Right atrium auricular region (tissue), 2 donors: ENCODE measurements around the gene UBXN7. TPM values are rescaled to one million over a fixed set of nuclear protein-coding genes. Genes with fewer than 3 reads are reported as not detected.

Experiments
- DNase-seq: peaks from one replicate; pipeline ENCODE4 v3.0.0-alpha.2; 2019; ENCODE audit warnings: low spot score
- H3K27ac ChIP-seq, 2 donors: fragments of 200-600 bp; sonication (generic); 1 replicate in 1 of 2; 2 replicates in 1 of 2; pipeline ENCODE4 v1.5.1; 2016 to 2019
- H3K27me3 ChIP-seq, 2 donors: fragments of 200-600 bp; sonication (generic); one replicate each; pipeline versions ENCODE4 v1.5.1 to v1.6.0; 2017 to 2019
- H3K36me3 ChIP-seq: fragments of 200-600 bp; sonication (generic); one replicate; pipeline ENCODE4 v1.5.1; 2016
- H3K4me1 ChIP-seq, 2 donors: fragments of 200-600 bp; sonication (generic); one replicate each; pipeline versions ENCODE4 v1.5.1 to v1.6.0; 2017 to 2019
- H3K4me3 ChIP-seq, 2 donors: fragments of 200-600 bp; sonication (generic); 1 replicate in 1 of 2; 2 replicates in 1 of 2; pipeline ENCODE4 v1.5.1; 2017 to 2019; ENCODE audit warnings: mild to moderate bottlenecking in 1 of 2, moderate library complexity in 1 of 2
- H3K9me3 ChIP-seq, 2 donors: fragments of 200-600 bp; sonication (generic); one replicate each; pipeline ENCODE4 v1.5.1; 2019
- total RNA-seq, 2 donors: library from RNA; depleted of rRNA; stranded (reverse); fragments of >200 nt; gene quantifications; one replicate each; pipeline ENCODE4 v1.1.0, GENCODE V29; 2016
- TF ChIP-seq, protein P1 (sequence below), 2 donors: fragments of 200-600 bp; sonication (generic); IDR thresholded peaks; one replicate each; pipeline ENCODE4 v1.5.1; 2019; ENCODE audit warnings: antibody characterized with exemption in 2 of 2

The UBXN7 gene
- total RNA-seq, 2 donors from 2014 or later: 10.5 to 13.3 TPM

DNA sequence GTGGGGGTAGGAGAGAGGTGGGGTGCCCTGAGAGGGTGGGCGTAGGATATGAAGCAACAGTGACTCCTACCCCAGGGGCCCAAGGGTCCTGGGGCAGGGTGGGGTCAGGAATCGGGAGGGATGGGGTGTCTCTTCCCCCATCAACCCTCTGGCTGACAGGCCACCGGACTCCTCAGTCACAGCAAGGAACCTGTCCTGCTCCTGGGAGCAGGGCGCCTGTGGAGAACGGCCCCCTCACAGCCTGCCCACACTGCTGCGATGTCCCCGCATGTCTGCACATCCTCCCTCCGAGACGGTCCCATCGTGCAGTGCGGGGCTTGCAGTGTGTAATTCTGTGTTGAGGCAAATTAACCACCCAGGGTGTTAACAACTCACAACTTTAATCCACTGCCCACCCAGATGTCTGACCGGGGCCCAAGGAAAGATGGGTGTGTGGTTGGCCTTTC is 96.7 kb downstream of the UBXN7 start:
- Histone ChIP-seq H3K4me1 (no peaks in the 10 kb centered on the region), H3K9me3 (no peaks in the 10 kb centered on the region), H3K36me3 (no peaks in the 10 kb centered on the region), H3K4me3 (no peak overlapping the region), H3K27me3 (no peaks in the 10 kb centered on the region), H3K27ac (no peak overlapping the region)
- no peak for DNase-seq
- TF ChIP-seq, protein P1, sequence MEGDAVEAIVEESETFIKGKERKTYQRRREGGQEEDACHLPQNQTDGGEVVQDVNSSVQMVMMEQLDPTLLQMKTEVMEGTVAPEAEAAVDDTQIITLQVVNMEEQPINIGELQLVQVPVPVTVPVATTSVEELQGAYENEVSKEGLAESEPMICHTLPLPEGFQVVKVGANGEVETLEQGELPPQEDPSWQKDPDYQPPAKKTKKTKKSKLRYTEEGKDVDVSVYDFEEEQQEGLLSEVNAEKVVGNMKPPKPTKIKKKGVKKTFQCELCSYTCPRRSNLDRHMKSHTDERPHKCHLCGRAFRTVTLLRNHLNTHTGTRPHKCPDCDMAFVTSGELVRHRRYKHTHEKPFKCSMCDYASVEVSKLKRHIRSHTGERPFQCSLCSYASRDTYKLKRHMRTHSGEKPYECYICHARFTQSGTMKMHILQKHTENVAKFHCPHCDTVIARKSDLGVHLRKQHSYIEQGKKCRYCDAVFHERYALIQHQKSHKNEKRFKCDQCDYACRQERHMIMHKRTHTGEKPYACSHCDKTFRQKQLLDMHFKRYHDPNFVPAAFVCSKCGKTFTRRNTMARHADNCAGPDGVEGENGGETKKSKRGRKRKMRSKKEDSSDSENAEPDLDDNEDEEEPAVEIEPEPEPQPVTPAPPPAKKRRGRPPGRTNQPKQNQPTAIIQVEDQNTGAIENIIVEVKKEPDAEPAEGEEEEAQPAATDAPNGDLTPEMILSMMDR (IDR thresholded peaks at IDR 0.05): no peak

DNA sequence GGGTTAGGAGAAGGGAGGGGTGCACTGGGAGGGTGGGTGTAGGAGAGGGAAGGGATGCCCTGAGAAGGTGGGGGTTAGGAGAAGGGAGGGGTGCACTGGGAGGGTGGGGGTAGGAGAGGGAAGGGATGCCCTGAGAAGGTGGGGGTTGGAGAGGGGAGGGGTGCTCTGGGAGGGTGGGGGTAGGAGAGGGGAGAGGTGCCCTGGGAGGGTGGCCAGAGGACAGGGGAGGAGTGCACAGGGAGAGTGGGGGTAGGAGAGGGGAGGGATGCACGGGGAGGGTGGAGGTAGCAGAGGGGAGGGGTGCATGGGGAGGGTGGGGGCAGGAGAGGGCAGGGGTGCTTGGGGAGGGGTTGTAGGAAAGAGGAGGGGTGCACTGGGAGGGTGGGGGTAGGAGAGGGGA is 97.2 kb downstream of the UBXN7 start:
- no peaks in the 10 kb centered on the region for H3K4me1 ChIP-seq
- H3K9me3 ChIP-seq: no peaks in the 10 kb centered on the region
- TF ChIP-seq, protein P1 (IDR thresholded peaks at IDR 0.05): no peak
- no peaks in the 10 kb centered on the region for H3K27me3 ChIP-seq
- H3K36me3 ChIP-seq: no peaks in the 10 kb centered on the region
- no peak overlapping the region for H3K27ac ChIP-seq
- no peak overlapping the region for H3K4me3 ChIP-seq
- DNase-seq: no peak

DNA sequence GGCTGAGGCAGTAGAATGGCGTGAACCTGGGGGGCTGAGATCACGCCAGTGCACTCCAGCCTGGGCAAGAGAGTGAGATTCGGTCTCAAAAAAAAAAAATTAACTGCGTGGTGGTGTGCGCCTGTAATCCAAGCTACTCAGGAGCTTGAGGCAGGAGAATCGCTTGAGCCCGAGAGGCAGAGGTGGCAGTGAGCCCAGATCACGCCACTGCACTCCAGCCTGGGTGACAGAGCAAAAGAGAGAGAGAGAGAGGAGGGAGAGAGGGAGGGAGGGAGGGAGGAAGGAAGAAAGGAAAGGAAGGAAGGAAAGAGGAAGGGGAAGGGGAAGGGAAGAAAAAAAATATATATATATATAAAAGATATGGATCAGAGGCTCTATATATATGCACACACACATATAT is 100.1 kb downstream of the UBXN7 start:
- DNase-seq: no peak
- Histone ChIP-seq H3K4me3 (no peak overlapping the region), H3K27me3 (no peaks in the 10 kb centered on the region), H3K4me1 (no peaks in the 10 kb centered on the region), H3K36me3 (no peaks in the 10 kb centered on the region), H3K9me3 (no peaks in the 10 kb centered on the region), H3K27ac (no peak overlapping the region)
- TF ChIP-seq, protein P1 (IDR thresholded peaks at IDR 0.05): no peak

DNA sequence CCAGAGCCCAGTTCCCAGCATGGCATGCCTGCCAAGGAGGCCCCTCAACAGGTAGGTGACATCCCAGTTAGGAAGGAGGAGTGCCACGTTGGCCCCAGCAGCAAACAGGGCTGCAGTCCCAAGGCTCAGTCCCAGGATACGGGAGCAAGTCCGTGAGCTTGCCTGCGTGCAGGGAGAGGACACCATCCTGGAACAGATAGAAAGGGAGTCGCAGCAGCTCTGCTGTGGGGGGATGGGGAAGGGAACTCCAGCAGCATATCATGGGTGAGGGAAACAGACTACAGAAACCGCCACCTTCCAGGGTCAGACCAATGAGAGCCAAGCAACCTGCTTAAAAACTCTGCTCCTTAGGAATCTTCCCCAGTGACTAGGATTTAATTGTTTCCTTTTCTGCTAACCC is 104.8 kb downstream of the UBXN7 start:
- H3K27ac ChIP-seq: no peak overlapping the region
- H3K4me1 ChIP-seq: no peaks in the 10 kb centered on the region
- H3K4me3 ChIP-seq: no peak overlapping the region
- TF ChIP-seq, protein P1 (IDR thresholded peaks at IDR 0.05): no peak
- H3K36me3 ChIP-seq: no peaks in the 10 kb centered on the region
- H3K9me3 ChIP-seq: no peaks in the 10 kb centered on the region
- no peak for DNase-seq
- H3K27me3 ChIP-seq: no peaks in the 10 kb centered on the region

DNA sequence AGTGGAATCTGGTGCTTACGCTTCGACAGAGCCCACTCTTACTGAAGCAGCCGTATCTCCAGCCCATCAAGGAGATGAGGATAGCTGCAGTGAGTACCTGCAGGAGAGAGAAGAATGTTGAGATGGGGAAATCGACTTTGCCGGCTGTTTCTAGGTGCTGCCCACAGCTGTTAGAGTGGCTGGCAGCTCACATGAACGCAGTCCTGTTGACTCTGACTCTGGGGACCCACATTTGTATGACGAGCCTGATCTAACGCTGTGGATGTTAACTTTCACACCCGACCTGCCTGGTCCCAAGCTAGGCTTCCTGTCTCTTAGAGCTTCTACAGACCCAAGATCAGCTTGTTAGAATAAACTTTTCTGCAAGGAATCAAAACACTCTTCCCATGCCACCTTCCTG is 105.3 kb downstream of the UBXN7 start:
- Histone ChIP-seq H3K27ac (no peak overlapping the region), H3K27me3 (no peaks in the 10 kb centered on the region), H3K4me1 (no peaks in the 10 kb centered on the region), H3K36me3 (no peaks in the 10 kb centered on the region), H3K4me3 (no peak overlapping the region), H3K9me3 (no peaks in the 10 kb centered on the region)
- TF ChIP-seq, protein P1 (IDR thresholded peaks at IDR 0.05): no peak
- no peak for DNase-seq

DNA sequence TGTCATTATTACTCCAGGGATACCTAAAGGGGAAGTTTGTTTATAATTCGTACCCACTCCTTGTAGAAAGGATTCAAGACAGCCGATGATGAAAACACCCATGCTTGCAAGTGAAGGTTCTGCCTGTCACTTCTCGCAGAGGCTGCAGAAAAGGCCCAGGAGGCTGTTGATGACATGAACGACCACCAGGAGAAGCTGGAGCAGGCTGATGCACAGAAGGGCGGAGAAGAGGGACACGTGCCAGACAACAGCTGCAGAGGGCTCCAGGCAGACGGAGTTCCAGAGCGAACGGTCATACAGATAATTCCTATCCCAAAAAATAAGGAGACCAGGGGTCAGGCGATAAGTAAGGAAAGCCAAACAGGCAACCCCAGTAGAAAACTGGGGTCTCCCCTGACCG is 108.5 kb downstream of the UBXN7 start:
- Histone ChIP-seq H3K4me3 (no peak overlapping the region), H3K4me1 (no peaks in the 10 kb centered on the region), H3K27ac (no peak overlapping the region), H3K9me3 (no peaks in the 10 kb centered on the region), H3K27me3 (no peaks in the 10 kb centered on the region), H3K36me3 (no peaks in the 10 kb centered on the region)
- TF ChIP-seq, protein P1 (IDR thresholded peaks at IDR 0.05): no peak
- no peak for DNase-seq
